ENCODE data around the gene RAPGEF2.

DNA sequence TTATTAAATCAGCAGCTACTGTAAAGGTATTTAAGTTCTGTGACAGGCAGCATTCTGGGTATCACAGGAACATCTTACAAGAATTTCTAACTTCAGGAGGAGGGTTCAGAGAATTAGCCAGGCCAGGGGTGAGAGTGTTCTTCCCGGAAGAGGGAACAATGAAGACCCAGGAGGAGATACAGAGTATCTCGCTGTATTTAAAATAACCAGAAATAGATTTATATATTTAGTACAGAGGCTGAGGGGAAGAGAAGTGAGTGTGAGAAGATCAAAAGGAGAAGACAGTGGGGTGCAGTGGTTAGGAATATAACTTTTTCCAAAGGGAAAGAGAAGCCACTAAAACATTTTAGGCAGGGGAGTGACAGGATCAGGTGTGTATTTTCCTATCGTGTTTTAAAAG is 186.8 kb downstream of the RAPGEF2 start:
- TF ChIP-seq CTCF (IDR thresholded peaks at IDR 0.05; ENCODE audit: insufficient read depth, low read length, poor library complexity, severe bottlenecking) (no peak), EZH2phosphoT487 (conservative IDR thresholded peaks at IDR 0.05; ENCODE audit: low read length) (no peak)
